ENCODE measurements around the gene ARID3C.

Gene ARID3C

GRCh38 chr9:34628656-34629490 is at the start of gene ARID3C:
TSS of gene ARID3C (minus strand) at chr9:34629066. CDS start at chr9:34628014, 1,052 bp downstream.
- no peak for DNase-seq (ENCODE audit: low read depth)

DNA sequence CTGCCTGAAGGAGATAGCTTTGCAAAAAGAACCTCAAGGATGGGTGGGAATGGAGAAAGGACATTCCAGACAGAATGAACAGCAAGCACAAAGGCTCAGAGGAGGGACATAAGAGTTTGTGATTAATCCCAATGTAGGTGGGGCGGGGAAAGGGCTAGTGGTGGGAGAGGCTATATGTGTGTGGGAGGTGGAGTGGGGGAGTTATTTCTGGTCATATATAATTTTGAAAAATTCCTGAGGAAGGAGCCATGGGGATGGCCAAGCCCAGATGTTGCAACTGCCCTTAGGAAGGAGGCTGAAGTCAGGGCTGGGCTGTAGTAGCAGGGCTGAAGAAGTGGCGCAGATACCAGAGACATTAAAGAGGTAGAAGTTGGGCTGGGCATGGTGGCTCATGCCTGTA is 47.0 kb upstream of the ARID3C start:
- no peak for DNase-seq (ENCODE audit: low read depth)

GRCh38 chr9:34675048-34675714 is 46.3 kb upstream of the ARID3C start:
- peak; percentile 19 for DNase-seq (ENCODE audit: low read depth)

DNA sequence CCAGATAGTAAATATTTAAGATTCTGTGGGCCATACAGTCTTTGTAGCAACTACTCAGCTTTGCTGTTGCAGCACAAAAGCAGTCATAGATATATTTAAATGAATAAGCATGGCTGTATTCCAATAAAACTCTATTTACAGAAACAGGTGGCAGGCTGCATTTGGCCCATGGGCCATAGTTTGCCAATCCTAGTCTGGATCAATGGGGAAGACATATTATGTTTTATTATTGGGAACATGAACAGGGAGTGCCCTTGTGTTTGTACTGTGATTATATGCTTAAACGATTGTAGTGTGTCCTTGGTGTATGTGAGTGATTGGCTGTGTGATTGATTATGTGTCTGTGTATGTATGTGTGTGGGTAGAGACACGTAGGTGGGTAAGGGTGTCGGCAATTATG is 45.6 kb upstream of the ARID3C start:
- no peak for DNase-seq (ENCODE audit: low read depth)

- no peak for DNase-seq (ENCODE audit: low read depth)
Measured at GRCh38 chr9:34671307-34671706, 42.4 kb upstream of the ARID3C start.

- DNase-seq (ENCODE audit: low read depth) = no peak
Measured at GRCh38 chr9:34669809-34670562, 41.1 kb upstream of the ARID3C start.

- peak; percentile 84 for DNase-seq (ENCODE audit: low read depth)
Measured at GRCh38 chr9:34665381-34666250, 36.8 kb upstream of the ARID3C start.

- DNase-seq (ENCODE audit: low read depth) = no peak
Measured at GRCh38 chr9:34665067-34665380, 36.2 kb upstream of the ARID3C start.

- no peak for DNase-seq (ENCODE audit: low read depth)
Measured at GRCh38 chr9:34664281-34665066, 35.6 kb upstream of the ARID3C start.

- DNase-seq (ENCODE audit: low read depth) = no peak
Measured at GRCh38 chr9:34663303-34663605, 34.4 kb upstream of the ARID3C start.

GRCh38 chr9:34662526-34663302 is 33.8 kb upstream of the ARID3C start, which contains the start of gene CCL27:
TSS of gene CCL27 (minus strand) at chr9:34662657. CDS start at chr9:34662633, 24 bp downstream.
- DNase-seq (ENCODE audit: low read depth) = no peak

DNA sequence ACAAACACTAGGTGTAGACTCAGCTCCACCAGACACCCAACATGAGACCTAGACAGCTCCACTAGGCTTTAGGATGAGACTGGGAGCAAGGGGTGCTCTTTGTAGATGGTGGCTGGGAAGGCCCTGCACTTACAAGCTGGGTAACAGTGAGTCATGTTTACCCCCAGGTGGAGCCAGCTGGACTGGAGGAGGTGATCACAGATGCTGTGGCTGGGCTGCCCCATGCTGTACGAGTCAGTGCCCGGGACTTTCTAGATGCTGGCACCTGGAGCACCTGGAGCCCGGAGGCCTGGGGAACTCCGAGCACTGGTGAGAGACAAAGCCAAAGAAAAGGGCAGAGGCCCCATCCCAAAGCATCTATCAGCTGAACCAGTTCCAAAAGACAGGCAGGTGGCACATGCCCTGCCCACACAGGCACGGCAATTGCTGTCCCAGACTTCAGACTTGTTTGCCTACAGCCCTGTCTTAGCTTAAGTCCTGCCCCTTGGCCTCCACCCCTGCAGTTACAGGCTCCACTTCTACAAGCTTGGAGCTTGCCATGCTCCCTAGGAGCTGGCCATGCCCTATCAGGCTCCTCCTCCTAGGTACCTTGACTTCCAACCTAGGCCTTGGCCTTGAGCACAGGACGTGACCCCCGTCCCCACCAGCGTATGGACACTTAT is 30.9 kb upstream of the ARID3C start:
- no peak for DNase-seq (ENCODE audit: low read depth)

- DNase-seq (ENCODE audit: low read depth) = no peak
Measured at GRCh38 chr9:34658461-34658860, 29.6 kb upstream of the ARID3C start.

DNA sequence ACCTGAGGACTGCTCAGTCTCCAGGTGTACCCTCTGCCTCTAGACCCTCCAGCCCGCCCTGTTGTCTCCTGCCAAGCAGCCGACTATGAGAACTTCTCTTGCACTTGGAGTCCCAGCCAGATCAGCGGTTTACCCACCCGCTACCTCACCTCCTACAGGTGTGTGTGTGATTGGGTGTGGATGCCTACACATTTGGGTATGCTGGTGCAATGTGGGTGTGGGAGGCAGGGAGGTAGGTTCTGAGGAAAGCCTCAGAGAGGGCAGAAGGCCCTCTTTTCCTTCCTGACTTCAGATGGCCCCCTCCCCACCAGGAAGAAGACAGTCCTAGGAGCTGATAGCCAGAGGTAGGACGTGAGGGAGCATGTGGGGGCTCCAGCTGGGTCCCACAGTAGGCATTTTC is 28.1 kb upstream of the ARID3C start:
- DNase-seq (ENCODE audit: low read depth) = no peak

GRCh38 chr9:34655394-34655793 is 26.5 kb upstream of the ARID3C start:
- DNase-seq (ENCODE audit: low read depth) = no peak

DNA sequence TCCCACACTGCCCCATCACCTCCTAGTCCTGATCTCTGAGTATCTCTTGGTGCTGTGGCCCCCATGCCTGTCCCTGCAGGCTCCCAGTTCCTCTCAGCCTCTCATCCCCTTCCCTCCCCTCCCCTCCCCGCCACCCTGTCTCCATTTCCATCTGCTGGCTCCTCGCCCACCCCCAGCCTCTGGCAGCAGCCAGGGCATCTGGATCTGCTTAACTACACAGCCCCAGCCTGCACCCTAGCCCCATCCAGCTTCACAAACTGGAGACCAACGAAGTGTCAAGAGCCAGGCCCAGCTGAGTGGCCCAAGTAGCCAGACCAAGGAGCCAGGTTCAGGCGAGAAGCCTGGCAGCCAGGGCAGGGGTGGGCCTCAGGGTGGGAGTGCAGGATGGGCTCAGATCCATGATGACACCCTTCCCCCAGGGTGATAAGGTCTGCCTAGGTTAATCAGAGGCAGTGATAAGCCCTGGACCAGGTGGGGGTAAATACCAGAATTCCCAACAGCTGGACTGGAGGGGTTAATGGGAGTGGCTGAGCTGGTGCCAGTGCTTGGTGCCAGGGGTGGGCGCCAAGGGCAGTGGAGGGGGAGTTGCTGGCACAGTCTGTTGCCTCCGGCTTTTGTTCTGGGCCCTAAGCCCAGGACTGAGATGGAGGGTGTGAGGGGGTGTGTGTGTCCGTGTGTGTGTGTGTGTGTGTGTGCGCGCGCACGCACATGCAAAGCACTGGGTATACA is 25.6 kb upstream of the ARID3C start:
- no peak for DNase-seq (ENCODE audit: low read depth)

DNA sequence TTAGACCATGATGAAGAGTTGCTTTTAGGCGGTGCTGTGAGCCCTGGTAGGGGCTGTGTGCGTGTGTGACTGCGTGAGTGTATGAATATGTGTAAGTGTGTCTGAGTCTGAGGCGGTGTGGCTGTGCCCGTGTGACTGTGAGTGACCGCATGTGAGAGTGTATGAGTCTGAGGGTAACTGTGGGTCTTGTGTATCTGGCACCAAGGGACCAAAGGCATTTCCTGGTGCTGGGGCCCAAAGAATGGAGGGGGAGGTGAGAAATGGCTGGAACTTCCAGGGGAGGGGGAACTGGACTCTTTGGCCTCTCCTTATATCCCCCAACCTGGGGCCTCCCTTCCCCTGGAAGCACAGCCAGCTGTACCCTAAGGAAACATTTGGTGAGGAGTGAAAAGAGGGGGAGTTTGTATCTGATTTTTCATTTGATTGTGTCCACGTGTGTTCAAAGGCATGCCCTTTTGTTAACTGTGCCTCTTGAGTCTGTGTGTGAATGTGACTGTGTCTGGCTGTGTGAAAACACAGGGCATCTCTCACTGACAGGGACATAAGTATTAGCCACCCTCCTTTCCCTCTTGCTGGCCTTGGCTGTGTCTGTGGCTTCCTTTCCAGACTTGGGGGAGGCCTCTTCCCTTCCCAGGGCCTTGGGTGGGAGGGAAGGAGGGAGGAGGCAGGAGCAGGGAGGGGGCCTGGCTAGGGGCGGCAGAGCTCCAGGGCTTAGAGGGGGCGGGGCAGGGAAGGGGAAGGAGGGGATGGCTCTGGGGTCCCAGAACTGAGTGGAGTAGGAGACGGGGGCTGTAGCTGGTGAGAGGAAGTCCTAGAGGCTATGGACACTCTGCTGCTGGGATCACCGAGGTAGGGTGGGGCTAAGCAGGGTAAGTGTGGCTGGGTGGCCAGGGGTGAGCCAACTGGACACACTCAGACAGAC is 24.5 kb upstream of the ARID3C start:
- no peak for DNase-seq (ENCODE audit: low read depth)

- no peak for DNase-seq (ENCODE audit: low read depth)
Measured at GRCh38 chr9:34652602-34653000, 23.7 kb upstream of the ARID3C start.
